ENCODE data around the gene TPP1.

Gene TPP1

GRCh38 chr11:6635082-6635932 lies 16.1 kb upstream of the TPP1 start:
- Histone ChIP-seq H3K4me1 (no peaks in the 10 kb centered on the region), H3K9me3 (no peaks in the 10 kb centered on the region), H3K27me3 (no peaks in the 10 kb centered on the region), H3K4me3 (ENCODE audit: low read depth, low read length) (no peak overlapping the region), H3K36me3 (no peaks in the 10 kb centered on the region)
- DNase-seq, result no peak
- TF ChIP-seq CTCF (IDR thresholded peaks at IDR 0.05; ENCODE audit: low read depth, low read length), result no peak

- Histone ChIP-seq H3K36me3 (no peaks in the 10 kb centered on the region), H3K4me3 (ENCODE audit: low read depth, low read length) (no peak overlapping the region), H3K9me3 (no peaks in the 10 kb centered on the region), H3K27me3 (no peaks in the 10 kb centered on the region), H3K4me1 (no peaks in the 10 kb centered on the region)
- no peak for DNase-seq
- no peak for TF ChIP-seq CTCF (IDR thresholded peaks at IDR 0.05; ENCODE audit: low read depth, low read length)
Observed at GRCh38 chr11:6634534-6634933, 15.3 kb upstream of the TPP1 start.

DNA sequence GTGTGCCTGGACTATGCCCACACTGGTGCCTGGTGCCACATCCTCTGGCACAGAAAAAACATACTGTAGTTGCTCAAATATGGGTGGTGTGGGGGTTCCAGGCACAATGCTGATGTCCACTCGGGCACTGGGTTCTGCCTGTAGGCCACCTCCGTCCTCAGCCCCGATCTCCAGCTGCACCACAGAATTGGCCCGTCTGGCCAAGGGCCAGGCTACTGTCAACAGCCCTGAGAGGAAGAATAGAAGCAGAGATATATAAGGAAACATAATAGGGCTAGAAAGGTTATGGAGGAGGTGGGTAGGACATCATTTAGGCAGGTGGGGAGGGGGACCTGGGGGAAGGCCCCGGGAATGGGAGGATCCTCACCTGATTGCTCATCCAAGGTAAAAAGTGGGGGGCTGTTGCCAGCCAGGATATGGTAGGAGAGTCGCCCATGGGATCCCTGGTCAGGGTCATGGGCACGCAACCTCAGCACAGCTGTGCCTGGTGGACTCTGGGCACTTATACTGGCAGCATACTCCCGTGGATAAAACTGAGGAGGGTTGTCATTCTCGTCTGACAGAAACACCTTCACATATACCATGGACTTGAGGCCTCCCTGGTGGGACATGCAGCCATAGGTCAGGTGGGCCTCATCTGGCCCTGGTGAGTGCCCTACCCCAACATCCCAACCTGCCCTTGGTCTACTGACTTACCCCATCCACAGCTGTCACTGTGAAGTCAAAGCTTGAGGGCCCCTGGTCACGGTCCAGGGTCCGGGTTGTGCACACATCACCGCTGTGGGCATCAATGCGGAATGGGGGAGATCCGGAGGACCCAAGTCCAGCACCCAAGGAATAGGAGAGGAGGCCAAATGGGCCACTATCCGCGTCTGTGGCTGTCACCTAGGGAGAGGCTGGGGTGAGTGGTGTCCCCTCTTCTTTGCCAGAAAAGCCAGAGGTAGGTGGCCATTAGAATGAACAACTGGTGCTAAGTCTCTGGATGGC lies 14.5 kb upstream of the TPP1 start:
- Histone ChIP-seq H3K27me3 (no peaks in the 10 kb centered on the region), H3K4me3 (ENCODE audit: low read depth, low read length) (no peak overlapping the region), H3K4me1 (no peaks in the 10 kb centered on the region), H3K36me3 (no peaks in the 10 kb centered on the region), H3K9me3 (no peaks in the 10 kb centered on the region)
- no peak for DNase-seq
- TF ChIP-seq CTCF (IDR thresholded peaks at IDR 0.05; ENCODE audit: low read depth, low read length), result no peak

DNA sequence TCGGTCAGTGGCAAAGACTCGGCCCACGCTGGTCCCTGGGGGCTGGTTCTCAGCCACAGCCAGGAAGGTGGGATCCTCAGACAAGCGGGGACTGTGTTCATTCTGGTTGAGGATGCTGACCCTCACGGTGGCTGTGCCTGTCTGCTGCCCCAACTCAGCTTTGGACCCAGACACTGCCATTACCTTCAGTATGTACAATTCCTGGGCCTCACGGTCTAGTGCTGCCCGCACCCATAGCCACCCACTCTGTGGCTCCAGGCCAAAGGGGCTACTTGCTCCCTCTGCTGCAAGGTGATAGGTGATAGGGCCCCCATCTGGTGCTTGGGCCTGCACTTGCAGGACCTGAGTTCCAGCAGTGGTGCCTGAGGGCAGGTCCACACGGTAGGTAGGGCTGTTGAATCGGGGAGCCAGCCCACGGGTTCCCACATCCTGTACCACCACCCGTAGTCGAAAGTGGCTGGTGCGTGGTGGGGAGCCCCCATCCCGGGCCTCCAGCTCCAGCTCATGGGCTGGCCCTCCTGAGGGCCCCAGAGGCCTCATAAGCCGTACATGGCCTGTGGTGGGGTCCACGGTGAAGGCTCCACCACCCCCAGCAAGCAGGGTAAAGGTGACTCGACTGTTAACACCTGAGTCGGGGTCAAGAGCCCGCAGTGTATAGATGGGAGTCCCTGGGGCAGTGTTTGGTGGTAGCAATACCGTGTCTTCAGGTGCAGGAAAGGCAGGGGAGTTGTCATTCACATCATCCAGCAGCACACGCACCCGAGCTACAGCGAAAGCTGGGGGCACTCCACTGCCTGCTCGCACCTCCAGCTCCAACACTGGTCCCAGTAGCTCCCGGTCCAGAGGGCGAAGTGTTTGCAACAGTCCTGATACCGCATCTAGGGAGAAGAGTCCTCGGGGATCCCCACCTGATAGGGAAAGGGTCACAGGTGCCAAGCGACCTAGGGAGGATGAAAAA lies 13.2 kb upstream of the TPP1 start:
- no peaks in the 10 kb centered on the region for H3K9me3 ChIP-seq
- no peak for DNase-seq
- H3K27me3 ChIP-seq, result no peaks in the 10 kb centered on the region
- TF ChIP-seq CTCF (IDR thresholded peaks at IDR 0.05; ENCODE audit: low read depth, low read length), result no peak
- H3K36me3 ChIP-seq, result no peaks in the 10 kb centered on the region
- H3K4me1 ChIP-seq, result no peaks in the 10 kb centered on the region
- H3K4me3 ChIP-seq (ENCODE audit: low read depth, low read length), result no peak overlapping the region

GRCh38 chr11:6631361-6631890 lies 12.2 kb upstream of the TPP1 start:
- Histone ChIP-seq H3K4me3 (ENCODE audit: low read depth, low read length) (no peak overlapping the region), H3K4me1 (no peaks in the 10 kb centered on the region), H3K9me3 (no peaks in the 10 kb centered on the region), H3K36me3 (no peaks in the 10 kb centered on the region), H3K27me3 (no peaks in the 10 kb centered on the region)
- no peak for TF ChIP-seq CTCF (IDR thresholded peaks at IDR 0.05; ENCODE audit: low read depth, low read length)
- no peak for DNase-seq

Measured in BE2C (cell line).